NCI-H146 (cell line): ENCODE measurements around the gene SEMA4B.
A peak's percentile ranks its signal among the peaks of the same experiment; 100 is the strongest.
"Not testable (repeated sequence)": the region's sequence is repeated elsewhere in the genome, so short reads cannot be mapped to it uniquely, and the experiment has no call there.

Source experiments
- DNase-seq: peaks from one replicate; lab custom pipeline; 2025; lab: John Stamatoyannopoulos, UW

SEMA4B gene

DNA sequence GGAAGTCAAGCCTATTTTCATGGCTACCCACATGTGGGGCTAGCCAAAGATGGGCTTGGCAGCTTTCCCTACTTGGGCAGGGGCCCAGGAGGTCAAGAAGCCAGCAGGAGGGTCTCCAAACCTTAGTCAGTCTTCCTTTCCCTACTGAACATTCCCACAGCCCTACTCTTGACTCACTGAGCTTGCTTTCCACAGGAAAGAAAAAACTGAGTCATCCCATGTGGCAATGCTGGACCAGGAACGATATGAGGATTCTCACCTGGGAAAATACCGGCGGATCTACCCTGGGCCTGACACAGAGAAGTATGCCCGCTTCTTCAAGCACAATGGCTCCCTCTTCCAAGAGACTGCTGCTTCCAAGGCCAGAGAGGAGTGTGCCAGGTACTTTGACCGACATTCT is 60.7 kb downstream of the SEMA4B start:
- no peak for DNase-seq

DNA sequence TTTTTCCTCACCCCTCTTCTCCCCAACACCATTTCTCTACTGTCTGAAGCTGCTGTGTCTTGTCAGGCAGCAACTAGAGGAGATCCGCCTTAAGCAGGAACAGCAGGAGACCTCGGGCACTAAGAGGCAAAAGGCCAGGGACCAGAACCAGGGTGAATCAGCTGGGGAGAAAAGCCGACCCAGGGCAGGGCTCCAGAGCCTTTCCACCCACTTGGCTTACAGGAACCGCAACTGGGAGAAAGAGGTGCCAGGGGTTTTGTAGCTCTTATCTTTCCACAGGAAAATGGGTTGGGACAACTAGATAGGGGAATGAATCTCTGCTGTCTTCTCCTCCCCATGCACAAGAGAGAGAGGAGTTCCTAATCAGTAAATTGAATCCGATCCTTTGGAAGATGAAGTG is 61.3 kb downstream of the SEMA4B start:
- DNase-seq: no peak

DNA sequence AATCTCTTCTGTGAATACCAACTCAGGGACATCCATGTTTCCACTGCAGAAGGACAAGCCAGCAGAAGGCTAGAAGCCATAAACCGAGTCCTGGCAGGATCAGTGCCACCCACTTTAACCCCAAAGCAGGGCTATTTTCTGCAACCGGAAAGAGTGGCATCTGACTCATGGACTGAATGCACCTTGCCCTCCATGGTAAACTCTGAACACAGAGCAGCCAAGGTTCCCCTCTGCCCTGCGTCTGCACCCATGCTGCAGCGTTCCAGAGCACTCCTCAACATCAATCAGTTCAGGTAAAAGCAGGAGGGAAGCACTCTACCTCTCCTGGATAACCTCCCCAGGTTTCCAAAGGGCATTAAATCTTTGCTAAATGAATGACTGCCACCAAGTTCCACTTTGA is 63.5 kb downstream of the SEMA4B start:
- no peak for DNase-seq

DNA sequence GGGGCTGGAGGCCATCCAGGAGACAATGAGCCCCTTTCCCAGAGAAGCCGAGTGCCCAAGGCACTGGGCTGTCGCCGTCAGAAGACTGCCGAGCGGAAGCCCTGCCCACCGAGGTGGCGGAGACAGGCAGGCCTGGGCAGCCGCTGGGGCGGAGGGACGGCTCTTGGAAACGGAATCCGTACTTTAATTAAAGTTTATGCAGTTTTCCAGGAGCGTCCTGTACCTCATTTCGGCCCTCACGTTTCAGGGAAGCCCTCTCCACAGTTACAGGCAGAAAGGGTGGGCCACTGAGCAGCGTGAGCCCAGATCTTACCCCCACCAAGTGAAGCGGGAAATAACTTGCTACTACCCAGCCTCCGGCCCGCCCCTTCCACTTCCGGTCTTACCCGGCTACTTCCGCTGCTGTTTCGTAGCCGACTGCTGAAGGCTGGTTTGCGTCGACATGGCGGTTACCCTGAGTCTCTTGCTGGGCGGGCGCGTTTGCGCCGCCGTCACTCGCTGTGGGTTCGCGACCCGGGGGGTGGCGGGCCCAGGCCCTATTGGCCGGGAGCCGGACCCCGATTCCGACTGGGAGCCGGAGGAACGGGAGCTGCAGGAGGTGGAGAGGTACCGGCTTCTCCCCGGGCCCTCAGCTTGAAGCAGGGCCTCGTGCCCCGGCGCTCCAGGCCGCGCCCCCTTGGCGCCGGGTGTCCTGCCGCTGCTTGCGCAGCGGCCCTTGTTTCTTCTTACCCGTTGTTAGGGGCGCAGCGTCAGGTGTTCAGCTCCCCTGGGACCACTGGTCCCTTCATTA is 64.3 kb downstream of the SEMA4B start, which contains the start of gene NGRN:
TSS of gene NGRN (plus strand) at position 402 of the 790 bp plus-strand sequence. CDS start at position 443, 41 bp downstream.
- DNase-seq: peak; percentile 84

DNA sequence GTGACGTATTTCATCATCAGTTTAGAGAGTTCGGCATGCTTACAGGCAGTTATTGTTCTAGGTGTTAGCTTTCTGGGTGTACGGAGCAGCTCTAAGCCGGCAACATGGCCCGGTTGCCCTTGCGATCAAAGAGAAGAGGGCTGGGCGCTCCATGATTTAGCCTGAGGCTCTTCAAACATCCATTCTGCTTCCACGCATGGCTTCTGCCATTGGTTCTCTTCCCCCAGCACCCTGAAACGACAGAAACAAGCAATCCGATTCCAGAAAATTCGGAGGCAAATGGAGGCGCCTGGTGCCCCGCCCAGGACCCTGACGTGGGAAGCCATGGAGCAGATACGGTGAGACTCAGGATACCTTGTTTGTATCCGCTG is 64.9 kb downstream of the SEMA4B start:
- peak; percentile 64 for DNase-seq

DNA sequence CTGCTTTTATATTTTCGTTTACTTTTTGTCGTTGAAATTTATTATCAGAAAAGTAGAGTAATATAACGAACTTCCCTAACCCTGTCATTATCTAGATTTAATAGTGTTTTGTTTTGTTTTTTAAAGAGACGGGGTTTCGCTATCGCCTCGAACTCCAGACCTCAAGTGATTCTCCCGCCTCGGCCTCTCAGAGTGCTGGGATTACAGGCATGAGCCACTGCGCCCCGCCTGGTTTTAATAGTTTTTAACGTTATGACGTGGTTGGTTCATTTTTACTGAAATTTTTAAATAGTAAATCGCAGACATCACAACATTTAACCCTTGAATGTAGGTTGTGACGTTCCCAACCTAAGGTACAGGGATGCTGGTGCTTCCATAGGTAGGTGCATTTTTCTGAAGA is 65.4 kb downstream of the SEMA4B start:
- DNase-seq: no peak

DNA sequence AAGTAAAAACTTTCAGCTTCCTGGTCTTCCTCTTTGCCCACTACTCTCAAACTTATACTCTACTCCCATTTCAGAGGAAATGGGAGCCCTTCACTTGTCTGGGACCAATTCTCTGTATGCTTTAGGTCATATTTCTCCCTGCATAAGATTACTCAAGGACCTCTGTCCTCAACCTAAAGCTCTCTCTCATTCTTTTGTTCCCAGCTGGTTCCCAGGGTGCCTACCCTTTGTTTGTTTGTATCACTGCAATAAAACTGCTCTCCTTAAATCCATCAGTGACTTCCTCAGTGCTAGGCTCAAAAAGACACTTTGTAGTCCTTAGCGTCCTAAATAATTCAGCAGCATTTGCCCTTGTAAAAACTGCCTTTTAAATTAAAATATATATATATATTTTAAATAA is 67.3 kb downstream of the SEMA4B start:
- no peak for DNase-seq

DNA sequence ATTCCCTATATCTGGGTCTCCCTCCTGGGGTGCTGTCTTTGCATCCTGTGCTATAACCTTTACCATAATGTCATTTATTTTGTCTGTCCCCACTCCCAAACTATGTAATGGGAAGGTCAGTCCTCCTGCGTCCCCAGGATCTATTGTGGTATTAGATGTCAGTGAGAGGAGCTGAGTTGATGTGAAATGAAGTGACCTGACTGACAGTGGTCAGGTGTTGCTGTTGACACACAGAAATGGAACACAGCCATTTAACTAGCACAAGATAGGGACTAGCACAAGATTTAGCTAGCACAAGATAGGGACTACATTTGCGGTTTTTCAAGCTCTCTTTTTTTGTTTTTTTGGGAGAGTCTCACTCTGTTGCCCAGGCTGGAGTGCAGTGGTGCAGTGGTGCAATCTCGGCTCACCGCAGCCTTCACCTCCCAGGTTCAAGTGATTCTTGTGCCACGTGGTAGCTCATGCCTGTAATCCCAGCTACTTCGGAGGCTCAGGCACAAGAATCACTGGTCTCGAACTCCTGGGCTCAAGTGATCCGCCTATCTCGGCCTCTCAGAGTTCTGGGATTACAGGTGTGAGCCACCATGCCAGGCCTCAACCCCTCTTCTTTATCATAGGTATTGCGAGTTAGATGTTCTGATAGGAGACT is 69.5 kb downstream of the SEMA4B start:
- DNase-seq: no peak

GRCh38 chr15:90271459-90272166 is 70.5 kb downstream of the SEMA4B start:
- no peak for DNase-seq

- not testable (repeated sequence) for DNase-seq
These were observed 77.3 kb downstream of the SEMA4B start for GRCh38 chr15:90278467-90278866.
